Epithelial cell of proximal tubule (primary cell): Measurements from ENCODE around the gene PANK4. TPM values are rescaled to one million over a fixed set of nuclear protein-coding genes. Genes with fewer than 3 reads are reported as not detected.

Experiments used
- DNase-seq: peaks from one replicate; pipeline ENCODE4 v3.0.0-alpha.2; 2011; ENCODE audit warnings: low read depth
- H3K4me3 ChIP-seq: 2 replicates; pipeline ENCODE4 v1.5.1; 2011; ENCODE audit warnings: low read depth, mild to moderate bottlenecking, low read length
- CTCF ChIP-seq: conservative IDR thresholded peaks from 2 replicates; pipeline ENCODE4 v1.5.1; 2012; ENCODE audit warnings: low read depth, mild to moderate bottlenecking, low read length
- total RNA-seq: library from RNA; depleted of rRNA; stranded (reverse); fragments of >200 nt; gene quantifications from 2 replicates; pipeline ENCODE4 v1.2.3, GENCODE V29; 2015

PANK4 gene
- total RNA-seq, 1 donor from 2014 or later = 29.8 TPM

DNA sequence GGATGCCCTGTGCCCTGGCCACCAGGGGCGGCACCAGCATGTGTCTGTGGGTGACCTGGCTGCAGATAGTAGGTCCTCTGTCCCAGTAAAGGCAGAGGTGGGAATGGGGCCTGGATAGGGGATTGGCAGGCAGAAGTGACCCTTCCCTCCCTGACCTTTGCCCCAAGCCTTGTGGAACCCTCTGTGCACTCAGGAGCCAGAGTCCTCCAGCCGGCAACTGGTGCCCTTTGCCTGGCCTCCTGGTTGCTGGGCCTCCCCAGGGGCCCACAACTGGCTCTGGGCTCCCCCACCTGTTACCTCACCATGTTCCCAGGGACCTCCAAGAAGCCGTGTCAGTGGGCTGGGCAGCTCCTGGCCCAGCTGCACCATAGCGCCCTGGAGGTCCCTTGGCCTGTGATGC lies 40.4 kb downstream of the PANK4 start:
- TF ChIP-seq CTCF = no peak
- no peak overlapping the region for H3K4me3 ChIP-seq
- no peak for DNase-seq

- no peak overlapping the region for H3K4me3 ChIP-seq
- TF ChIP-seq CTCF = no peak
- DNase-seq = no peak
These were observed 42.4 kb downstream of the PANK4 start for GRCh38 chr1:2483970-2484369.

- no peak for TF ChIP-seq CTCF
- no peak for DNase-seq
- no peak overlapping the region for H3K4me3 ChIP-seq
These were observed 43.4 kb downstream of the PANK4 start for GRCh38 chr1:2483026-2483425.

- no peak for DNase-seq
- no peak overlapping the region for H3K4me3 ChIP-seq
- no peak for TF ChIP-seq CTCF
These were observed 43.8 kb downstream of the PANK4 start for GRCh38 chr1:2482588-2482987.

DNA sequence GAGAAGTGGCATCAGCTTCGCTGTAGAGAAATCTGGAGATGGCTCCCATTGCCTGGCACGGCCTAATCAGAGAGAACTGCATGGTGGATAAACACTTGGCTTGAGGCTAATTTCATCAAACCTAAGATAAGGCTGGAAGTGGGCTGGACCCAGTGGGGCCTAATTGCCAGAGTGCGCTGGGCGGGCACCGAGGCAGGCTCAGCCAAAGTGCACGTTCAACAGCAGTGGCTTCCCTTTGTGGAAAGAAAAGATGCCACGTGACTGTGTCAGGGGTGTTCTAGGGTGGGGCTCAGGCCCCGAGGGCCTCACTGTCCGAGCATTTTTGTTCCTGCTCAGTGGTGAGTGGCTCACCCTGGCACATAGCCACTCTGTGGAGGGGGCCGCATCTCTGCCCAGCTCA lies 44.5 kb downstream of the PANK4 start:
- H3K4me3 ChIP-seq = no peak overlapping the region
- DNase-seq = no peak
- no peak for TF ChIP-seq CTCF

DNA sequence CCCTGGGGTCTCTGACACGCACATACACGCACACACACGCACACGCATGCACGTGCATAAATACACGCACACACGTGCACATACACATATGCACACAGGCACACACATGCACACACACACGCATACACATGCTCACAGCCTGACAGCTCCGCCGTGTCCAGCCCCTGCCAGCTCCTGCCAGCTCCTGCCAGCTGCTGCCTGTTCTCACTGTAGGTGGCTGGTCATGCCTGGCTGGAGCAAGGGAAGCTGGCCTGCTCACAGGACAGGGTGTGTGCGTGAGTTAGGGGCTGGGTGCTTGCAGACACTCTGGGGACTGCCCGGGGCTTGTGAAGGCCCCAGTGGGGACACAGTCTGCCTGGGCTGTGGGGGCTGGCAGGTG lies 45.4 kb downstream of the PANK4 start:
- no peak for TF ChIP-seq CTCF
- H3K4me3 ChIP-seq = no peak overlapping the region
- DNase-seq = no peak

- TF ChIP-seq CTCF = no peak
- DNase-seq = no peak
- no peak overlapping the region for H3K4me3 ChIP-seq
These were observed 46.0 kb downstream of the PANK4 start for GRCh38 chr1:2480236-2480985.
